ENCODE data around the gene MFSD6.

GRCh38 chr2:190540048-190540447 lies 131.9 kb downstream of the MFSD6 start:
- TF ChIP-seq CTCF (IDR thresholded peaks at IDR 0.05), result no peak
- TF ChIP-seq MAX (IDR thresholded peaks at IDR 0.05), result no peak
- TF ChIP-seq EHMT2 (IDR thresholded peaks at IDR 0.05; ENCODE audit: low read depth), result no peak
- no peak for TF ChIP-seq MAFK (IDR thresholded peaks at IDR 0.05; ENCODE audit: partially characterized antibody)
- TF ChIP-seq RAD21 (conservative IDR thresholded peaks at IDR 0.05 in 1 of 2, IDR thresholded peaks at IDR 0.05 in 1 of 2), result no peak
- no peak for TF ChIP-seq EP300 (IDR thresholded peaks at IDR 0.05)
- TF ChIP-seq, protein P1, sequence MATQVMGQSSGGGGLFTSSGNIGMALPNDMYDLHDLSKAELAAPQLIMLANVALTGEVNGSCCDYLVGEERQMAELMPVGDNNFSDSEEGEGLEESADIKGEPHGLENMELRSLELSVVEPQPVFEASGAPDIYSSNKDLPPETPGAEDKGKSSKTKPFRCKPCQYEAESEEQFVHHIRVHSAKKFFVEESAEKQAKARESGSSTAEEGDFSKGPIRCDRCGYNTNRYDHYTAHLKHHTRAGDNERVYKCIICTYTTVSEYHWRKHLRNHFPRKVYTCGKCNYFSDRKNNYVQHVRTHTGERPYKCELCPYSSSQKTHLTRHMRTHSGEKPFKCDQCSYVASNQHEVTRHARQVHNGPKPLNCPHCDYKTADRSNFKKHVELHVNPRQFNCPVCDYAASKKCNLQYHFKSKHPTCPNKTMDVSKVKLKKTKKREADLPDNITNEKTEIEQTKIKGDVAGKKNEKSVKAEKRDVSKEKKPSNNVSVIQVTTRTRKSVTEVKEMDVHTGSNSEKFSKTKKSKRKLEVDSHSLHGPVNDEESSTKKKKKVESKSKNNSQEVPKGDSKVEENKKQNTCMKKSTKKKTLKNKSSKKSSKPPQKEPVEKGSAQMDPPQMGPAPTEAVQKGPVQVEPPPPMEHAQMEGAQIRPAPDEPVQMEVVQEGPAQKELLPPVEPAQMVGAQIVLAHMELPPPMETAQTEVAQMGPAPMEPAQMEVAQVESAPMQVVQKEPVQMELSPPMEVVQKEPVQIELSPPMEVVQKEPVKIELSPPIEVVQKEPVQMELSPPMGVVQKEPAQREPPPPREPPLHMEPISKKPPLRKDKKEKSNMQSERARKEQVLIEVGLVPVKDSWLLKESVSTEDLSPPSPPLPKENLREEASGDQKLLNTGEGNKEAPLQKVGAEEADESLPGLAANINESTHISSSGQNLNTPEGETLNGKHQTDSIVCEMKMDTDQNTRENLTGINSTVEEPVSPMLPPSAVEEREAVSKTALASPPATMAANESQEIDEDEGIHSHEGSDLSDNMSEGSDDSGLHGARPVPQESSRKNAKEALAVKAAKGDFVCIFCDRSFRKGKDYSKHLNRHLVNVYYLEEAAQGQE (IDR thresholded peaks at IDR 0.05), result no peak
- TF ChIP-seq, protein P2, sequence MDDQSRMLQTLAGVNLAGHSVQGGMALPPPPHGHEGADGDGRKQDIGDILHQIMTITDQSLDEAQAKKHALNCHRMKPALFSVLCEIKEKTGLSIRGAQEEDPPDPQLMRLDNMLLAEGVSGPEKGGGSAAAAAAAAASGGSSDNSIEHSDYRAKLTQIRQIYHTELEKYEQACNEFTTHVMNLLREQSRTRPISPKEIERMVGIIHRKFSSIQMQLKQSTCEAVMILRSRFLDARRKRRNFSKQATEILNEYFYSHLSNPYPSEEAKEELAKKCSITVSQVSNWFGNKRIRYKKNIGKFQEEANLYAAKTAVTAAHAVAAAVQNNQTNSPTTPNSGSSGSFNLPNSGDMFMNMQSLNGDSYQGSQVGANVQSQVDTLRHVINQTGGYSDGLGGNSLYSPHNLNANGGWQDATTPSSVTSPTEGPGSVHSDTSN (IDR thresholded peaks at IDR 0.05), result no peak
- TF ChIP-seq POLR2A (IDR thresholded peaks at IDR 0.05; ENCODE audit: low read length), result no peak
- no peak for TF ChIP-seq RFX5 (IDR thresholded peaks at IDR 0.05)
- TF ChIP-seq NR3C1 (IDR thresholded peaks at IDR 0.05), result no peak
- no peak for TF ChIP-seq RNF2 (IDR thresholded peaks at IDR 0.05; ENCODE audit: borderline replicate concordance, low read depth)
